Chondrocyte (in vitro differentiated cells): Measurements from ENCODE around the gene ADCY10. TPM values are rescaled to one million over a fixed set of nuclear protein-coding genes. Genes with fewer than 3 reads are reported as not detected.

Source experiments
- DNase-seq: peaks from one replicate; pipeline ENCODE4 v3.0.0; 2021; ENCODE audit warnings: mixed read lengths, low spot score
- H3K27ac Mint-ChIP-seq: one replicate; pipeline ENCODE4 v1.8.0; 2021; ENCODE audit warnings: mild to moderate bottlenecking, moderate library complexity, mixed read lengths; ENCODE audit not compliant: unreplicated experiment
- H3K27me3 Mint-ChIP-seq: 2 replicates; pipeline ENCODE4 v1.8.0; 2021; ENCODE audit warnings: low read depth, mixed read lengths
- H3K36me3 Mint-ChIP-seq: 2 replicates; pipeline ENCODE4 v1.8.0; 2021; ENCODE audit warnings: low read depth, mixed read lengths
- H3K4me1 Mint-ChIP-seq: 2 replicates; pipeline ENCODE4 v1.8.0; 2021; ENCODE audit warnings: low read depth, mild to moderate bottlenecking, mixed read lengths
- H3K4me3 Mint-ChIP-seq: one replicate; pipeline ENCODE4 v1.8.0; 2021; ENCODE audit warnings: mild to moderate bottlenecking, moderate library complexity, mixed read lengths; ENCODE audit not compliant: unreplicated experiment
- H3K9me3 Mint-ChIP-seq: 2 replicates; pipeline ENCODE4 v1.8.0; 2021; ENCODE audit warnings: low read depth, mixed read lengths
- CTCF ChIP-seq: fragments of 200-600 bp; sonication (generic); IDR thresholded peaks from 2 replicates; pipeline ENCODE4 v1.5.0; 2021; ENCODE audit warnings: antibody characterized with exemption, mild to moderate bottlenecking, moderate library complexity
- total RNA-seq: library from RNA; stranded (reverse); gene quantifications from 3 replicates; pipeline ENCODE4 v1.2.1, GENCODE V29; 2021

Gene ADCY10
- total RNA-seq, 1 donor from 2014 or later = 0.07 TPM

- DNase-seq = no peak
- H3K36me3 Mint-ChIP-seq = peaks cover 13% of the 10 kb centered on the region
- H3K27me3 Mint-ChIP-seq = no peaks in the 10 kb centered on the region
- H3K4me1 Mint-ChIP-seq = peaks cover 6% of the 10 kb centered on the region
- H3K27ac Mint-ChIP-seq = no peak overlapping the region
- TF ChIP-seq CTCF = no peak
- H3K9me3 Mint-ChIP-seq = no peaks in the 10 kb centered on the region
- no peak overlapping the region for H3K4me3 Mint-ChIP-seq
Measured at GRCh38 chr1:167916766-167917511, 3.0 kb upstream of the ADCY10 start.

- no peak for DNase-seq
- H3K4me1 Mint-ChIP-seq = peaks cover 16% of the 10 kb centered on the region
- H3K36me3 Mint-ChIP-seq = peaks cover 13% of the 10 kb centered on the region
- no peak overlapping the region for H3K27ac Mint-ChIP-seq
- H3K4me3 Mint-ChIP-seq = no peak overlapping the region
- H3K27me3 Mint-ChIP-seq = no peaks in the 10 kb centered on the region
- H3K9me3 Mint-ChIP-seq = no peaks in the 10 kb centered on the region
- no peak for TF ChIP-seq CTCF
Measured at GRCh38 chr1:167915569-167915968, 1.6 kb upstream of the ADCY10 start.

GRCh38 chr1:167912294-167912693 lies 1.6 kb downstream of the ADCY10 start:
- H3K27me3 Mint-ChIP-seq = no peaks in the 10 kb centered on the region
- peaks cover 9% of the 10 kb centered on the region for H3K9me3 Mint-ChIP-seq
- H3K27ac Mint-ChIP-seq = no peak overlapping the region
- DNase-seq = no peak
- peaks cover 18% of the 10 kb centered on the region for H3K4me1 Mint-ChIP-seq
- H3K4me3 Mint-ChIP-seq = no peak overlapping the region
- H3K36me3 Mint-ChIP-seq = peaks cover 10% of the 10 kb centered on the region
- TF ChIP-seq CTCF = no peak

- Mint-ChIP-seq H3K4me1 (peaks cover 18% of the 10 kb centered on the region), H3K4me3 (no peak overlapping the region), H3K27ac (no peak overlapping the region), H3K36me3 (peaks cover 6% of the 10 kb centered on the region), H3K9me3 (peaks cover 9% of the 10 kb centered on the region), H3K27me3 (no peaks in the 10 kb centered on the region)
- no peak for TF ChIP-seq CTCF
- DNase-seq = no peak
Measured at GRCh38 chr1:167911413-167911812, 2.5 kb downstream of the ADCY10 start.

- no peak for DNase-seq
- Mint-ChIP-seq H3K27ac (peak overlapping the region; percentile 5), H3K4me3 (no peak overlapping the region), H3K9me3 (peaks cover 9% of the 10 kb centered on the region), H3K4me1 (peaks cover 23% of the 10 kb centered on the region), H3K36me3 (peaks cover 4% of the 10 kb centered on the region), H3K27me3 (no peaks in the 10 kb centered on the region)
- no peak for TF ChIP-seq CTCF
Measured at GRCh38 chr1:167910530-167910929, 3.4 kb downstream of the ADCY10 start.
